ENCODE data around the gene PRKAR2A.

Gene PRKAR2A

GRCh38 chr3:48847504-48848423 is at the start of gene PRKAR2A:
PRKAR2A (minus strand) TSS chr3:48847874; CDS start chr3:48847596, 278 bp downstream.
- peak; percentile 63 for DNase-seq

DNA sequence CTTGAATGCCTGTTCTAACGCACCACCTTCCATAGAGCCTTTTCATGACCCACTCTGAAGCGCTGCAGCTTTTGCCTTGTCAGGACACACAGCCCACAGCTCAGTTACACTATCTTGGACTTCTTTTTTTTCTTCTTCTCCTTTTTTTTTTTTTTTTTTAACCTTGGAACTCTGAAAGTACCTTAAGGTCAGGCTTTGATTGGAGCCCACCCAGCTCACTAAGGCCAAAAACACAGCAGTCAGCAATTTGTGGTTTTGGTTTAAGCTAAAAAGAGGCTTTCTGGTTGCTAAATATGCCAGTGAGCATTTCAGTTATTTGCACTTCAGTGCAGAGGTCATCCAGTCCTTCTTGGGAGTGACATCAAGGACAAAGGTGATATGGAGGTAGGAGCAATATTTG is 49.3 kb upstream of the PRKAR2A start:
- no peak for DNase-seq

DNA sequence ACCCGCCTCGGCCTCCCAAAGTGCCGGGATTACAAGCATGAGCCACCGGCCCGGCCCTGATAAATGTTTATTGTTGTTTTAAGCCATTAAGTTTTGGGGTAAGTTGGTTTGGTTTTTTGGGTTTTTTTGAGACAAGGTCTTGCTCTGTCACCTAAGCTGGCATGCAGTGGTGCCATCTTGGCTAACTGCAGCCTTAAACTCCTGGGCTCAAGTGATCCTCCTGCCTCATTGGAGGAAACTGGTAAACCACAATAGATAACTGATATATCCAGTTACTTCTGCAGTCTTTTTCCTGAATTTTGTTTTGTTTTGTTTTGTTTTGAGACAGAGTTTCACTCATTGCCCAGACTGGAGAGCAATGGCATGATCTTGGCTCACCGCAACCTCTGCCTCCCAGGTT is 46.8 kb upstream of the PRKAR2A start:
- DNase-seq: no peak

- no peak for DNase-seq
These were observed 43.9 kb upstream of the PRKAR2A start for GRCh38 chr3:48891606-48892005.

DNA sequence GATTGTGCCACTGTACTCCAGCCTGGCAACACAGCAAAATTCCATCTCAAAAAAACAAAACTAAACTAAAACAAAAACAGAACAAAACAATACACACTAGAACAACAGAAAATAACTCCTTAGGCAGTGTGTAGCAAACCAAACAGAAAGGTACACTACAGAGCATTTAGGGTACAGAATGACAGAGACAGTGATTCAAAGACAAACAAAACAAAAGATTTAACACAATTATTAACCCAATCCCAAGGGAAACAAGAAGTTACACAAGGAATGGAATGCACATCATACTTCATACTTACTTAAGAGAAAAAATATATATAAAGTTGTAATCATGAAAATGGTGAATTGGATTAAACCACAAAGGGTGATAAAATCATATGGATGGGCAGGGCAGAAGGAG is 38.1 kb upstream of the PRKAR2A start:
- no peak for DNase-seq

DNA sequence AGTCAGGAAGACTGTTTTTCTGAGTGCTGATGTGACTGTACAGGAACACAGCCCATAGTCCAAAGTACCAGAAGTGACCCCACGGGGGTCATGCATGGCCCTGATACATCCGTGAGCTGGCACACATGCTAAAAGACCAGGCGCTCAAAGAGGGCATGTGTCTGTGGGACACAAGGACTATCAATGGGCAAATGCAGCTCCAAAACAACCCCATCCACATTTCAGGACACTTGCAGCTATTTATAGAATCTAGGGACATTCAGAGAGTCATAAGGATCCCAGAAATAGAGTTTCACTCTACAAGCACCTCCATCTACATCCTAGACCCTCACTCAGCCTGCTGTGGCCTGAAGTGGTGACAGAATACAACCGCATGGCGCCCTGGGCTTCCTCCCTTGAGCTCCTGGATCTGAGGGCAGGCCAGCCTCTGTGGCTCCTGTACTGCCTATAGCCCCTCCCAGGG is 34.0 kb upstream of the PRKAR2A start:
- DNase-seq: no peak

DNA sequence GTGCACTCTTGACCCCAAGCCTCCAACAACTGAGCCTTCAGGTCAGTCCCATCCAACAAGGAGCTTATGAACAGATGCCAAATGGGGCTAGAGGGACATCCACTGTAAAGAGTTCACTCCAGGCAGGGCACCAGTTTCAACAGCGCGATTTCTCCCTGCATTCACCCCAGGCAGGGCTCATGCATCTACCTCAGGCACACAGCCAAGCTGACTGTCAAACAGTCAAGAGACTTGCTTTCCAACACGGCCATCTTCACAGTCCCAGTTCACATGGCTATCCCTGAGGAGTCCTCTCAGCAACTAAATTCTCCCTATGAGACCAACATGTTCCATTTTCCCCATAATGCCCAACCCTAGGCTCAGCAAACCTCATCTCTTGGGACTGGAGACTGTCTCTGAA is 33.3 kb upstream of the PRKAR2A start:
- DNase-seq: no peak

- no peak for DNase-seq
These were observed 32.3 kb upstream of the PRKAR2A start for GRCh38 chr3:48879994-48880377.

DNA sequence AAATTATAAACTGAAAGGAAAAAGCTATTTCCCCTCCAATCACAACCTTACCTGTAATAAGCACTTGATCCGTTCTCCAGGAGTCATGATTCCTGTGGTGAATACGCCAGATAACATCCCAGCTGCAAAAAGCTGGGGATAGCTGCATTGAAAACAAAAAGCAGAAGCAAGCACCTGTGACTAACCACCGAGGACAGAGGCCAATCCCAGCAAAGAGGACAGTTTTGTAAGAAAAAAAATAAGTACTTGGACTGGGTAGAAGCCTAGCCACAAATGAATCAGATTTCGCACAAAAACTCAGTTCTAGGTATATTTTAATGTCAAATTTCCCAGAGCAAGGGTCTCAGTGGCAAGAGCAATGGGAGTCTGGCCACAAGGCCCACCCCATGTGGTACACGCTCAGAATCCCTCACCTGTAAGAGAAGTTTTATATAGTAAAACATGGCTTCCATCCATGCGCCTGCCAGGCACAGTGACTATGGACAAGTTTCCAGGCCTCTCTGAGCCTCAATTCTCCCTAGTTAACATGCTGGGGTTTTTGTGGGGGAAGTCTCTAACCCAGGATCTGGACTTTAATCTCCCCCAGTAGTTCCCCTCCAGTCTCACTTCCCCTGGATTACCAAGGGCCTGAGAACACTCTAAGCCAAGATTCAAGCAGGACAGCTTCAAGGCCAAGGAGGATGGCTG is 31.8 kb upstream of the PRKAR2A start:
- no peak for DNase-seq

DNA sequence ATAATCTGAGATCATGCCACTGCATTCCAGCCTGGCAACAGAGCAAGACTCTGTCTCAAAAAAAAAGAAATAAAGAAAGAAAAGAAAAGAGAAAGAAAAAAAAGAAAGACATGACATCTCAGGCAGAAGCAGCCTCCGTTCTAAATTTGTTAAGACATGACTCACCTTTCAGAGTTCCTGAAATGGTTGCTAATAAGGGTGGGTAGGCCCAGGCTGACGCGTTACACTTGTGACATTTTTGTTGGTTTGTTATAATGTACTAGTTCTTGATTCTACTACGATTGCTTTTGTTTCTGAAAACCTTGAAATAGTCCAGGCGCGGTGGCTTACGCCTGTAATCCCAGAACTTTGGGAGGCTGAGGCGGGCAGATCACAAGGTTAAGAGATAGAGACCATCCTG is 30.0 kb upstream of the PRKAR2A start:
- DNase-seq: no peak

DNA sequence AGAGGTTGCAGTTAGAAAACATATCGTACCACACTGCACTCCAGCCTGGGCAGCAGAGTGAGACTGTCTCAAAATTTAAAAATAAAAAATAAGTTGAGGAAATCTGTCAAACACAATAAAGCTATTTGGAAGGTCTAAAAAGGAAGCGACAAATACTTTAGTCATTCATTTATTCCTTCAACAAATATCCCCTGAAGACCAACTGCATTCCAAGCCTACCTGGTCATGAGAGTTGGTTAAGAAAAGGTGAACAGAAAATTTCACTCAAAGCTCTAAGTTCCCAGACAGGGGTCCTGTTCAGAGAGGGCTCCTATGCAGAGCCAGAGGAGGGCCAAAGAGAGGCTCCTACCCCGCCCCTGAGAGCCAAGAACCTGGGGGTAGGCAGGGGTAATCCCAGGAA is 15.4 kb upstream of the PRKAR2A start:
- no peak for DNase-seq

GRCh38 chr3:48859206-48859605 is 11.5 kb upstream of the PRKAR2A start:
- DNase-seq: no peak

GRCh38 chr3:48858709-48859108 is 11.0 kb upstream of the PRKAR2A start:
- no peak for DNase-seq

GRCh38 chr3:48857641-48858040 is 10.0 kb upstream of the PRKAR2A start:
- DNase-seq: no peak

GRCh38 chr3:48856469-48856868 is 8.8 kb upstream of the PRKAR2A start:
- no peak for DNase-seq

GRCh38 chr3:48855681-48856447 is 8.2 kb upstream of the PRKAR2A start:
- no peak for DNase-seq

DNA sequence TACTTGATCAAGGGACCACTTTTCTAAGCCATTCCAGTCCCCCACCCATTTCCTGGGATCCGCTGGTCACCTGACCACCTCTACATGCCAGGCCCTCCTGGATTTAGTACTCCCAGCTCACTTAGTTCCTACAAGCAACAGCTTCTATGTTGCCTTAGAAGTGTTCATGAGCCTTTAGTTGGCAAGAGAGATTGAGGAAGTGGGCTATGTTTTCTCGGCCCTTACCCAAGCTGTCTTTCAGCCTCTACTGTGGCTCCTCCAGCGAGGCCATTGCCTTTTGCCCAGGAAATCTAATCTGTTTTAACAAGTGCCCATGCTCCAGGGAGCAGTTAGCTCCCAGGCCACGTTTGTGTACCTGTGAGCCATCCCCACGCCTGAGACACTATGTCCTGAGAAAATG is 4.5 kb upstream of the PRKAR2A start:
- no peak for DNase-seq

DNA sequence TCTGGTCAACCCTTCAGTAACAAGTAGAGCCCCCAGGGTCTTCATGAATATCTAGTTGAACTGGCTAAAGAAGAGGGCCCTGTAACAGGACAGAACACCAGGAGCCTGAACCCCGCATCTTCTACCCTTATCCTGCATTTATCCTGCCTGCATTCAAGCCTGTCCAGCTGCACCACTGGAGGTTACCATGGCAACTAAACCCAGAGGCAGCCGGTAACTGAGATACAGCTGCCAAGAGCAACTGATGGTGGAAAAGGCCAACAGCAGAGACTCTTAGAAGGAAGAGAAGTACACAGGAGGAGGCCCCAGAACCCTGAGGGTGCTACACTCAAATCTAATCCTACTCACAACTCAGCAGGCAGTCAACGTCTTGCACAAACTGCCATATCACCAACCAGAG is 3.7 kb upstream of the PRKAR2A start:
- no peak for DNase-seq

DNA sequence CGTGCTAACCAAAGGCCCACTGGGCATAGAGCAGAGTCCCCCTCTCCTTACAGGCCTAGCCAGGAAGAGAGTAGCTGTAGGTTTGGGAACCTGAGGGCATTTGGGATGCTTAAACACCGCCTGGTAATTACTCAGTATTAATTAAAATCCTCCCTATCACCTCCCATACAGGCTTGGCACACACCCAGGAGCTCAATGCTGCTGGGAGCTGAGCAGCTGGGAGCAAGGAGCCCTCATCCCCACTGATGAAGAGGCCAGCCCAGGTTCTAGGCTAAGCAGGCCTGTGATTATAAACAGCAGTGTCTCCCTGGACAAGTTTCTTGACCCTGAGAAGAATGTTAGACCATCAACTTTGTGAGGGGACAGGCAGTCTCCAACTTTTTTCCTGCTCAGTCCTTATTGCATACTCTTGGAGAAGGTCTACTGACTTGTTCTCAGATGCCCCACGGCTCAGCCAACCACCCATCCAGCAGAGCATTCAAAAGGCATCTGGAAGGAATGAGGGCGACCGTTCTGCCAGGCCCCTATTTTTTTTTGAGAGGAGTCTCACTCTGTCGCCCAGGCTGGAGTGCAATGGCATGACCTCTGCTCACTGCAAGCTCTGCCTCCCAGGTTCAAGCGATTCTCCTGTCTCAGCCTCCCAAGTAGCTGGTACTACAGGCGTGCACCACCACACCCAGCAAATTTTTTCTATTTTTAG is 1.3 kb upstream of the PRKAR2A start:
- no peak for DNase-seq

DNA sequence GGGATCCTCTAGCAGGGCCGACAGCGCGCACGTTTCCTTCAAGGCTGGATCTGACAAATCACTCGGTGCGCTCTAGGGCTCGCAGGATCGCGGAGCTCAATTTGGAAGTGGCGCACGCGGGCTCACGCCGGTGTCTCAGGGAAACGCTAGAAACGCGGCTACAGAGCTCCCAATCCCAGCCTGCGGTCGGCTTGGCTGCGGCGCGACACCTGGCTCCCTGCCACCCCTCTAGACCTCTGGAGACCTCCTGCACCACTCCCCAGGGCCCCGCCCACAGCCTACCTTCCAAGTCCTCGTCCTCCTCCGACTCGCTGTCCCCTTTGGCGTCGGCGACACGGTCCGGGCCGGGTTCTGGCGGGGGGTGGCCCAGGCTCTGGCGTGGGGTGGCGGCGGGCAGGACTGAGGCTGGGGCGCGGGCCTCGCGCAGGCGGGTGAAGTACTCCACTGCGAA is 596 bp downstream of the PRKAR2A start:
- DNase-seq: peak; percentile 63

- DNase-seq: no peak
These were observed 2.5 kb downstream of the PRKAR2A start for GRCh38 chr3:48845170-48845569.

GRCh38 chr3:48837163-48837562 is 10.5 kb downstream of the PRKAR2A start:
- no peak for DNase-seq

Data from amniotic stem cell (primary cell).